WTC11 (cell line): ENCODE measurements around the gene PROCA1. TPM values are rescaled to one million over a fixed set of nuclear protein-coding genes. Genes with fewer than 3 reads are reported as not detected.
A peak's percentile ranks its signal among the peaks of the same experiment; 100 is the strongest.

Experiments used
- ATF3 ChIP-seq: sonication (generic); formaldehyde crosslinking; conservative IDR thresholded peaks from 2 replicates; pipeline ENCODE4 v1.8.1; 2022; ENCODE audit warnings: mild to moderate bottlenecking, missing genetic modification reagents
- CTCF ChIP-seq: fragments of 200-600 bp; IDR thresholded peaks from 2 replicates; pipeline ENCODE4 v1.8.0; 2022; ENCODE audit warnings: antibody characterized with exemption
- EMX1 ChIP-seq: fragments of 250-450 bp; sonication (Bioruptor Pico); IDR thresholded peaks from 2 replicates; pipeline ENCODE4 v1.8.0; 2021; ENCODE audit warnings: mild to moderate bottlenecking
- ETV6 ChIP-seq: sonication (generic); formaldehyde crosslinking; IDR thresholded peaks from 2 replicates; pipeline ENCODE4 v1.8.1; 2022; ENCODE audit warnings: mild to moderate bottlenecking, missing genetic modification reagents
- FOXK1 ChIP-seq: sonication (generic); formaldehyde crosslinking; IDR thresholded peaks from 2 replicates; pipeline ENCODE4 v1.8.0; 2022; ENCODE audit warnings: mild to moderate bottlenecking, moderate library complexity, missing genetic modification reagents
- GRHL2 ChIP-seq: fragments of 250-450 bp; sonication (Bioruptor Pico); IDR thresholded peaks from 2 replicates; pipeline ENCODE4 v1.8.0; 2022; ENCODE audit warnings: mild to moderate bottlenecking, moderate library complexity; ENCODE audit not compliant: insufficient replicate concordance, severe bottlenecking
- IRF2 ChIP-seq: sonication (generic); formaldehyde crosslinking; IDR thresholded peaks from 2 replicates; pipeline ENCODE4 v1.8.0; 2022; ENCODE audit warnings: low read depth, missing genetic modification reagents, borderline replicate concordance
- KAT7 ChIP-seq: sonication (generic); formaldehyde crosslinking; IDR thresholded peaks from 2 replicates; pipeline ENCODE4 v1.8.1; 2023; ENCODE audit warnings: missing genetic modification reagents, mild to moderate bottlenecking, borderline replicate concordance
- MAX ChIP-seq: sonication (generic); formaldehyde crosslinking; IDR thresholded peaks from 2 replicates; pipeline ENCODE4 v1.8.0; 2022; ENCODE audit warnings: mild to moderate bottlenecking, missing genetic modification reagents
- NFATC4 ChIP-seq: fragments of 250-450 bp; sonication (Bioruptor Pico); IDR thresholded peaks from 2 replicates; pipeline ENCODE4 v1.9.0; 2021; ENCODE audit warnings: mild to moderate bottlenecking
- NFYB ChIP-seq: sonication (generic); formaldehyde crosslinking; conservative IDR thresholded peaks from 2 replicates; pipeline ENCODE4 v1.8.0; 2022; ENCODE audit warnings: low read depth, missing genetic modification reagents
- RELA ChIP-seq: sonication (generic); formaldehyde crosslinking; IDR thresholded peaks from 2 replicates; pipeline ENCODE4 v1.8.1; 2022; ENCODE audit warnings: missing genetic modification reagents, mild to moderate bottlenecking, borderline replicate concordance
- SMAD4 ChIP-seq: sonication (generic); formaldehyde crosslinking; IDR thresholded peaks from 2 replicates; pipeline ENCODE4 v1.8.0; 2022; ENCODE audit warnings: mild to moderate bottlenecking, missing genetic modification reagents
- SOX15 ChIP-seq: fragments of 250-450 bp; sonication (Bioruptor Pico); IDR thresholded peaks from 2 replicates; pipeline ENCODE4 v1.9.0; 2021; ENCODE audit warnings: mild to moderate bottlenecking
- SP1 ChIP-seq: sonication (generic); formaldehyde crosslinking; conservative IDR thresholded peaks from 2 replicates; pipeline ENCODE4 v1.8.1; 2022; ENCODE audit warnings: missing genetic modification reagents
- ZNF232 ChIP-seq: sonication (generic); formaldehyde crosslinking; IDR thresholded peaks from 2 replicates; pipeline ENCODE4 v1.8.0; 2022; ENCODE audit warnings: mild to moderate bottlenecking, missing genetic modification reagents
- ZNF317 ChIP-seq: sonication (generic); formaldehyde crosslinking; IDR thresholded peaks from 2 replicates; pipeline ENCODE4 v1.8.1; 2023; ENCODE audit warnings: low read depth, mild to moderate bottlenecking, moderate library complexity, missing genetic modification reagents, borderline replicate concordance
- ZNF416 ChIP-seq: fragments of 250-450 bp; sonication (Bioruptor Pico); IDR thresholded peaks from 2 replicates; pipeline ENCODE4 v1.9.0; 2021; ENCODE audit warnings: mild to moderate bottlenecking, inconsistent platforms
- ZNF425 ChIP-seq: fragments of 250-450 bp; sonication (Bioruptor Pico); conservative IDR thresholded peaks from 2 replicates; pipeline ENCODE4 v1.9.0; 2021; ENCODE audit warnings: mild to moderate bottlenecking
- ZSCAN18 ChIP-seq: fragments of 250-450 bp; sonication (Bioruptor Pico); IDR thresholded peaks from 2 replicates; pipeline ENCODE4 v2.1.2; 2022; ENCODE audit warnings: mild to moderate bottlenecking, moderate library complexity
- total RNA-seq: library from RNA; stranded (reverse); gene quantifications from 3 replicates; pipeline ENCODE4 v1.2.3, GENCODE V29; 2021
- TF ChIP-seq, protein P1 (sequence below): fragments of 250-450 bp; sonication (Bioruptor Pico); IDR thresholded peaks from 2 replicates; pipeline ENCODE4 v1.9.0; 2021; ENCODE audit warnings: mild to moderate bottlenecking, borderline replicate concordance
- TF ChIP-seq, protein P2 (sequence below): fragments of 250-450 bp; sonication (Bioruptor Pico); IDR thresholded peaks from 2 replicates; pipeline ENCODE4 v1.9.0; 2021; ENCODE audit warnings: mild to moderate bottlenecking
- TF ChIP-seq, protein P3 (sequence below): sonication (generic); formaldehyde crosslinking; IDR thresholded peaks from 2 replicates; pipeline ENCODE4 v1.8.0; 2022; ENCODE audit warnings: mild to moderate bottlenecking, missing genetic modification reagents
- TF ChIP-seq, protein P4 (sequence below): sonication (generic); formaldehyde crosslinking; IDR thresholded peaks from 2 replicates; pipeline ENCODE4 v1.8.0; 2022; ENCODE audit warnings: mild to moderate bottlenecking, missing genetic modification reagents

The PROCA1 gene
- total RNA-seq, 1 experiment from 2014 or later, result 28.4 TPM

DNA sequence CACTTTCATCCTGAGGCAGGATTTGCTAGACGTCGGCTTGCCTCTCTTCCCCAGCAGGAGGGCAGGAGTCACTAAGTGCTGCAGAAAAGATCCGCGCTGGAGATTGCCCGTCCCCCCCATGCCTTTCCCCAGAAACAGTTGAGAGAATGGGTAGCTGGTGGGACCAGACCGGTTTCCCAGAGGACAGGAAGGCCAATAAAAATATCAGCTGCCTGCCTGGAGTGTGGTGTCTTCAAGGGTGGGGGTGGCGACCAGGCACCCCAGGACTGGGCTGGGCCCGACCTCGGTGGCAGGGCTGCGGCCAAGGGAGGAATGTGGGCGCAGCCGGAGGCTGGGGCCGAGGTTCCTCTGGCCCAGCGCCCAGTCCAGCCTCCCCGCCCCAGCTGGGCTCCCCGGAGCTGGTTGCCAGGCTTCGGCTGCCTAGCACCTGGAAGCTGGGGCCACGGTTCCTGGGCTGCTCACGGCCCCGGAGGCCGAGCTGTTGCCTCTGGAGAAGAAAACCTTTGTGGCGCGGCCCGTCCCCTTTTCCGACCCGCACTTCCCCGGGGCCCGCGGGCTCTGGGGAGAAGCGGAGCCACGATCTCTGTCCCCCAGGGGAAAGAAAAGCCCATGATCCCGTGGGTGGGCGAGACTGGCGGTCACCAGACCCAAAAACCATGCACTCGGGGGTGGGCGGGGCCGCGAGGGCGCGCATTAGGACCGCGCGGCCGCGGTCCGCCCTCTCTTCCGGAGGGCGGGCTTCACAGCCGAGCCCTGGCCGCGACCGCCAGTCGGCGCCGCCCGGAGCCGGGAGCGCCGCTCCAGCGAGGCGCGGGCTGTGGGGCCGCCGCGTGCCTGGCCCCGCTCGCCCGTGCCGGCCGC lies 31.8 kb upstream of the PROCA1 start, which contains the start of gene TRAF4 (continued):
- TF ChIP-seq, protein P1, sequence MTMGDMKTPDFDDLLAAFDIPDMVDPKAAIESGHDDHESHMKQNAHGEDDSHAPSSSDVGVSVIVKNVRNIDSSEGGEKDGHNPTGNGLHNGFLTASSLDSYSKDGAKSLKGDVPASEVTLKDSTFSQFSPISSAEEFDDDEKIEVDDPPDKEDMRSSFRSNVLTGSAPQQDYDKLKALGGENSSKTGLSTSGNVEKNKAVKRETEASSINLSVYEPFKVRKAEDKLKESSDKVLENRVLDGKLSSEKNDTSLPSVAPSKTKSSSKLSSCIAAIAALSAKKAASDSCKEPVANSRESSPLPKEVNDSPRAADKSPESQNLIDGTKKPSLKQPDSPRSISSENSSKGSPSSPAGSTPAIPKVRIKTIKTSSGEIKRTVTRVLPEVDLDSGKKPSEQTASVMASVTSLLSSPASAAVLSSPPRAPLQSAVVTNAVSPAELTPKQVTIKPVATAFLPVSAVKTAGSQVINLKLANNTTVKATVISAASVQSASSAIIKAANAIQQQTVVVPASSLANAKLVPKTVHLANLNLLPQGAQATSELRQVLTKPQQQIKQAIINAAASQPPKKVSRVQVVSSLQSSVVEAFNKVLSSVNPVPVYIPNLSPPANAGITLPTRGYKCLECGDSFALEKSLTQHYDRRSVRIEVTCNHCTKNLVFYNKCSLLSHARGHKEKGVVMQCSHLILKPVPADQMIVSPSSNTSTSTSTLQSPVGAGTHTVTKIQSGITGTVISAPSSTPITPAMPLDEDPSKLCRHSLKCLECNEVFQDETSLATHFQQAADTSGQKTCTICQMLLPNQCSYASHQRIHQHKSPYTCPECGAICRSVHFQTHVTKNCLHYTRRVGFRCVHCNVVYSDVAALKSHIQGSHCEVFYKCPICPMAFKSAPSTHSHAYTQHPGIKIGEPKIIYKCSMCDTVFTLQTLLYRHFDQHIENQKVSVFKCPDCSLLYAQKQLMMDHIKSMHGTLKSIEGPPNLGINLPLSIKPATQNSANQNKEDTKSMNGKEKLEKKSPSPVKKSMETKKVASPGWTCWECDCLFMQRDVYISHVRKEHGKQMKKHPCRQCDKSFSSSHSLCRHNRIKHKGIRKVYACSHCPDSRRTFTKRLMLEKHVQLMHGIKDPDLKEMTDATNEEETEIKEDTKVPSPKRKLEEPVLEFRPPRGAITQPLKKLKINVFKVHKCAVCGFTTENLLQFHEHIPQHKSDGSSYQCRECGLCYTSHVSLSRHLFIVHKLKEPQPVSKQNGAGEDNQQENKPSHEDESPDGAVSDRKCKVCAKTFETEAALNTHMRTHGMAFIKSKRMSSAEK (CRISPR knock-in tag), result 0 out of 2 replicates have a peak, but pooled peaks have one; percentile 20
- peak; percentile 93; the same call in 1 of the 2 replicates for TF ChIP-seq ZNF416 (CRISPR knock-in tag)
- no peak for TF ChIP-seq GRHL2 (CRISPR knock-in tag)
- TF ChIP-seq ZNF232 (CRISPR knock-in tag), result no peak
- 0 out of 2 replicates have a peak, but pooled peaks have one; percentile 65 for TF ChIP-seq SOX15 (CRISPR knock-in tag)
- TF ChIP-seq RELA (CRISPR knock-in tag), result no peak
- TF ChIP-seq, protein P2, sequence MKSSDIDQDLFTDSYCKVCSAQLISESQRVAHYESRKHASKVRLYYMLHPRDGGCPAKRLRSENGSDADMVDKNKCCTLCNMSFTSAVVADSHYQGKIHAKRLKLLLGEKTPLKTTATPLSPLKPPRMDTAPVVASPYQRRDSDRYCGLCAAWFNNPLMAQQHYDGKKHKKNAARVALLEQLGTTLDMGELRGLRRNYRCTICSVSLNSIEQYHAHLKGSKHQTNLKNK (CRISPR knock-in tag), result peak; percentile 68; the same call in 1 of the 2 replicates
- TF ChIP-seq NFATC4, result no peak; the same call in 1 of the 2 replicates
- TF ChIP-seq MAX (CRISPR knock-in tag), result peak; percentile 35; the same call in 1 of the 2 replicates
- peak; percentile 75 for TF ChIP-seq SP1 (CRISPR knock-in tag)
- TF ChIP-seq CTCF, result no peak
- no peak for TF ChIP-seq ATF3 (CRISPR knock-in tag)
- no peak; the same call in 1 of the 2 replicates for TF ChIP-seq ETV6 (CRISPR knock-in tag)
- TF ChIP-seq ZNF425 (CRISPR knock-in tag), result no peak
- TF ChIP-seq ZNF317 (CRISPR knock-in tag), result no peak
- no peak for TF ChIP-seq IRF2
- 0 out of 2 replicates have a peak, but pooled peaks have one; percentile 35 for TF ChIP-seq KAT7 (CRISPR knock-in tag)
- no peak for TF ChIP-seq SMAD4 (CRISPR knock-in tag)
- no peak for TF ChIP-seq ZSCAN18
- TF ChIP-seq, protein P3, sequence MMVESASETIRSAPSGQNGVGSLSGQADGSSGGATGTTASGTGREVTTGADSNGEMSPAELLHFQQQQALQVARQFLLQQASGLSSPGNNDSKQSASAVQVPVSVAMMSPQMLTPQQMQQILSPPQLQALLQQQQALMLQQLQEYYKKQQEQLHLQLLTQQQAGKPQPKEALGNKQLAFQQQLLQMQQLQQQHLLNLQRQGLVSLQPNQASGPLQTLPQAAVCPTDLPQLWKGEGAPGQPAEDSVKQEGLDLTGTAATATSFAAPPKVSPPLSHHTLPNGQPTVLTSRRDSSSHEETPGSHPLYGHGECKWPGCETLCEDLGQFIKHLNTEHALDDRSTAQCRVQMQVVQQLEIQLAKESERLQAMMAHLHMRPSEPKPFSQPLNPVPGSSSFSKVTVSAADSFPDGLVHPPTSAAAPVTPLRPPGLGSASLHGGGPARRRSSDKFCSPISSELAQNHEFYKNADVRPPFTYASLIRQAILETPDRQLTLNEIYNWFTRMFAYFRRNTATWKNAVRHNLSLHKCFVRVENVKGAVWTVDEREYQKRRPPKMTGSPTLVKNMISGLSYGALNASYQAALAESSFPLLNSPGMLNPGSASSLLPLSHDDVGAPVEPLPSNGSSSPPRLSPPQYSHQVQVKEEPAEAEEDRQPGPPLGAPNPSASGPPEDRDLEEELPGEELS (CRISPR knock-in tag), result peak; percentile 81; the same call in 1 of the 2 replicates
- TF ChIP-seq, protein P4, sequence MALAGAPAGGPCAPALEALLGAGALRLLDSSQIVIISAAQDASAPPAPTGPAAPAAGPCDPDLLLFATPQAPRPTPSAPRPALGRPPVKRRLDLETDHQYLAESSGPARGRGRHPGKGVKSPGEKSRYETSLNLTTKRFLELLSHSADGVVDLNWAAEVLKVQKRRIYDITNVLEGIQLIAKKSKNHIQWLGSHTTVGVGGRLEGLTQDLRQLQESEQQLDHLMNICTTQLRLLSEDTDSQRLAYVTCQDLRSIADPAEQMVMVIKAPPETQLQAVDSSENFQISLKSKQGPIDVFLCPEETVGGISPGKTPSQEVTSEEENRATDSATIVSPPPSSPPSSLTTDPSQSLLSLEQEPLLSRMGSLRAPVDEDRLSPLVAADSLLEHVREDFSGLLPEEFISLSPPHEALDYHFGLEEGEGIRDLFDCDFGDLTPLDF, result no peak
- TF ChIP-seq NFYB (CRISPR knock-in tag), result no peak
- TF ChIP-seq FOXK1 (CRISPR knock-in tag), result no peak; the same call in 1 of the 2 replicates
- peak; percentile 80; the same call in 1 of the 2 replicates for TF ChIP-seq EMX1
